C4-2B (cell line): ENCODE data around the gene MRPL14.

Experiments
- CTCF ChIP-seq: fragments of 450-650 bp; conservative IDR thresholded peaks from 2 replicates; pipeline ENCODE4 v1.5.1; 2017; ENCODE audit warnings: mild to moderate bottlenecking
- ZFX ChIP-seq: fragments of 450-650 bp; IDR thresholded peaks from 2 replicates; pipeline ENCODE4 v1.6.1; 2017

- no peak for TF ChIP-seq CTCF
- TF ChIP-seq ZFX = no peak
Measured at GRCh38 chr6:44110966-44111365, 16.3 kb downstream of the MRPL14 start.
